D721Med (cell line): ENCODE data around the gene UNCX.

Experiments used
- DNase-seq: peaks from one replicate; pipeline ENCODE4 v3.0.0; 2011; ENCODE audit warnings: low spot score; ENCODE audit not compliant: insufficient read length
- FAIRE-seq: peaks from 2 replicates; lab custom pipeline; 2011; peaks lifted over from hg19 to GRCh38; lab: Jason Lieb, UNC
- CTCF ChIP-seq: IDR thresholded peaks from 2 replicates; pipeline ENCODE4 v1.5.1; 2012; ENCODE audit warnings: mild to moderate bottlenecking, control low read depth; ENCODE audit not compliant: insufficient read depth; ENCODE audit errors: missing control alignments

The UNCX gene

GRCh38 chr7:1226186-1226901 lies 6.3 kb upstream of the UNCX start:
- FAIRE-seq (peak; percentile 93), DNase-seq (no peak)
- no peak for TF ChIP-seq CTCF

GRCh38 chr7:1227071-1227804 lies 5.4 kb upstream of the UNCX start:
- TF ChIP-seq CTCF: no peak
- DNase-seq (no peak), FAIRE-seq (no peak)

DNA sequence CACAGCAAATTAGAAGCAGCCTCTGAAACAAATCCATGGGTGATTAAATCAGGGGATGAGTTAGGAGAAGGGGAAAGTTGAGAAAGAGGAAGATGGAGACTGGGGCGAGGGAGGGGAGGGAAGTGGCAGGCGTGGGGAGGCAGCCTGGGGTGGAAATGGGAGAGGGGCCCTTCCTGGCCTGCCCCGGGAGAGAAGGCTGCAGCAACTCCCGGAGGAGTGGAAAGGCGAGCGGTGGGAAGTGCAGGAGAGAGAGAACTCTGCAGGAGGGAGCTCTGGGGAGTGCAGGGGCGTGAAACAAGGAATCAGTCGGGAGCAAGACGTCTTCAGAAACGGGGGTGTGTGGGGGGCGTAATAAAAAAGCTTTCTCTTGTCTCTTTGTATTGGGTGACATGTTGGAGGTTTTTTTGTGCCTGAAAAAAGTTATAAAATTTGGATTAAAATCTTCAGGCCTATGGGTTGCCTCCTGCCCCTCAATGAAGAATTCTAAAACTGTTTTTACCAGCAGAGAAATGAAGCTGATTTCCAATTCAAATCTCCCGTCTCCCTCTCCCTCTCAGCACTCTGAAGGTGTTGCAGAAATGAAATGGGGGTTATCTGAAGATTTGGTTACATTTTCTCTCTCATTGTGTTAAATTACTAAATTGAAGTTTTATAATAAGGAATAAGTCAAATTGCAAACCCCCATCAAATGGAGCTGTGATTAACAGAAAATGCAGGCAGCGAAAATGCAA lies 4.7 kb upstream of the UNCX start:
- TF ChIP-seq CTCF: no peak
- FAIRE-seq: no peak
- DNase-seq: no peak

- no peak for FAIRE-seq
- no peak for TF ChIP-seq CTCF
- DNase-seq: no peak
Measured at GRCh38 chr7:1228545-1229201, 4.0 kb upstream of the UNCX start.

- peak; percentile 6 for FAIRE-seq
- no peak for DNase-seq
- no peak for TF ChIP-seq CTCF
Measured at GRCh38 chr7:1229202-1229947, 3.3 kb upstream of the UNCX start.

DNA sequence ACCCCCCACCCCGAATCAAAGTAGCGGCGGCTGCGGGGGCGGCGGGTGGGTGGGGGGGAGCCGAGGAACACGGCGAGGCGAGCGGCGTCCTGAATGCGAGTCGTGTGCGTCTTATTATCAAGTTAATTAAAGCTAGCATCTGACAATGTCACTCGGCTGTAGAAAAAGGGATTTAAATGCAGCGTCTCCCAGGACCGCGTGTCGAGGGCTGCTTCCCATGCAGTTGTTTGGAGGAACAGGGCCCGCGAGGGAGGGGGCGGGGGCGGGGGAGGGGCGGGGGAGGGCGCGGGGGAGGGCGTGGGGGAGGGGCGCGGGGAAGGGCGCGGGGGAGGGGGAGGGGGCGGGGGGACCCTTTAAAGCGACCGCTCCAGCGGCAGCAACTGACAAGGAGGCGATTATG lies 2.7 kb upstream of the UNCX start:
- DNase-seq (no peak), FAIRE-seq (no peak)
- no peak for TF ChIP-seq CTCF
